Caki2 (cell line): Measurements from ENCODE around the gene SDHAF2. TPM values are rescaled to one million over a fixed set of nuclear protein-coding genes. Genes with fewer than 3 reads are reported as not detected.

Experiments
- DNase-seq: peaks from one replicate; pipeline ENCODE4 v3.0.0-alpha.2; 2015; ENCODE audit warnings: low read depth
- in situ Hi-C: cut with HindIII; loops from 2 replicates; pipeline ENCODE4 v1.10.0; 2016; ENCODE audit warnings: low sequenced_read_pairs, low pct_unique_long_range_greater_than_20kb, mixed read lengths
- total RNA-seq: library from RNA; depleted of rRNA; stranded (reverse); fragments of >200 nt; shearing (Covaris generic); gene quantifications from 2 replicates; pipeline ENCODE4 v1.2.3, GENCODE V29; 2014; ENCODE audit warnings: low replicate concordance; rRNA removed

Gene SDHAF2
- total RNA-seq, 1 experiment from 2014 or later: 25.1 TPM

DNA sequence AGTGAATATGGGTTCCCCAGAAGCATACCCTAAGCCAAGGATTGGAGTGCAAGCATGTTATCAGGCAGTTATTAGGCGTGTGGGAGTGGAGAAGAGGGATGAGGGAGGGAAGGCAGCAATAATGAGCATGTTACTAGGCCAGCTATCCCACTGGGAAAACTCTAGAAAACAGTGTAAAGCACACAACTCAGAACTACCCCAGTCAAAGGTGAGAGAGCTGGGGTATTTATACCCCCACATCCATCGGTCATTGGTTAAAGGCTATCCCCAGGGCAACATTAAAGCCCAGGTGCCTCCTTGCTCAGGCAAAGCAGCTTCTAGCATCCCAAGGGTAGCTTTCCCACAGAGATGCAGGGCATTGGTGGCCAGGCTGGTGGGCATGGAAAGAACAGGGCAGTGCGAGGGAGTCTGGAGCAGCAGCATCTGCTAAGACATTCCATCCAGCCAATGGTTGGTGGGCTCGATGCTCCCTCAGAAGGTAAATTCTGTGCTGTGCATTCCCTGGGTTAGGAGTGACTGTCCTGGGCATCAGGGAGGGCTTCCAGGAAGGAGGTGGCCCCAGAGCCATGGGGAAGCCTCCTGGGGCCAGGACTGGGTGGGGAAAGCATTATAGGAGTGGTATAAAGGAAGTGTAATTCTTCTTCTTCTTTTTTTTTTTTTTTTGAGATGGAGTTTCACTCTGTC, 57.6 kb downstream of the SDHAF2 start:
- DNase-seq: no peak
- in situ Hi-C loops: no loop called here

DNA sequence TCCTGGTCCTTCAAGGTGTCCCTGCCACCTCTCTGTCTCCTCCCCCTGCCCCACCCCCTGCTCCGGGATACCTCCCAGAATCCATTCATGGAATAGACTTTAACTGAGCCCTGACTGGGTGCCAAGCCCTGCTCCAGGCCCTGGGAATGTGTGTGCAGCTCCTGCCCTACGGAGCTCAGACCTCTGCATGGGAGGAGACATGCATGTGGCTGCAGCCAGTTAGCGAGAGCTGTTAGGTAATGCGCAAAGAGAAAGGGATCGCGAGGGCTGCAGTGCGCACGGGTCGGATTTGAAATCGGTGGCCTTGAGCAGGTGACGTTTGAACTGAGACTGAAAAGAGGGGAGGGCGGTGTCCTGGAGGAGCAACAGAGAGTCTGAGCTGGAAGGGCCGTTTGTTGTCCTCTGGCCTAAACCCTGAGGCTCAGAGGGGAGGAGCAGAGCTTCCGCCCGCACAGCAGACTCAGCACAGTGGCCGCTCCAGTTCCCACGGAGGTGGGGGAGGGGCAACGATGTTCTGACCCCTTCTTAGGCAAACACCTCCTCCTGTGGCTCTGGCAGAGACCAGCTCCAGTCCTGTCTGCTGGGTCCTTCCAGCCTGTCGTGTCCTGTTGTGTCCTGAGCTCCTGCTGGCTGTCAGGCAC, 58.8 kb downstream of the SDHAF2 start:
- DNase-seq: no peak

DNA sequence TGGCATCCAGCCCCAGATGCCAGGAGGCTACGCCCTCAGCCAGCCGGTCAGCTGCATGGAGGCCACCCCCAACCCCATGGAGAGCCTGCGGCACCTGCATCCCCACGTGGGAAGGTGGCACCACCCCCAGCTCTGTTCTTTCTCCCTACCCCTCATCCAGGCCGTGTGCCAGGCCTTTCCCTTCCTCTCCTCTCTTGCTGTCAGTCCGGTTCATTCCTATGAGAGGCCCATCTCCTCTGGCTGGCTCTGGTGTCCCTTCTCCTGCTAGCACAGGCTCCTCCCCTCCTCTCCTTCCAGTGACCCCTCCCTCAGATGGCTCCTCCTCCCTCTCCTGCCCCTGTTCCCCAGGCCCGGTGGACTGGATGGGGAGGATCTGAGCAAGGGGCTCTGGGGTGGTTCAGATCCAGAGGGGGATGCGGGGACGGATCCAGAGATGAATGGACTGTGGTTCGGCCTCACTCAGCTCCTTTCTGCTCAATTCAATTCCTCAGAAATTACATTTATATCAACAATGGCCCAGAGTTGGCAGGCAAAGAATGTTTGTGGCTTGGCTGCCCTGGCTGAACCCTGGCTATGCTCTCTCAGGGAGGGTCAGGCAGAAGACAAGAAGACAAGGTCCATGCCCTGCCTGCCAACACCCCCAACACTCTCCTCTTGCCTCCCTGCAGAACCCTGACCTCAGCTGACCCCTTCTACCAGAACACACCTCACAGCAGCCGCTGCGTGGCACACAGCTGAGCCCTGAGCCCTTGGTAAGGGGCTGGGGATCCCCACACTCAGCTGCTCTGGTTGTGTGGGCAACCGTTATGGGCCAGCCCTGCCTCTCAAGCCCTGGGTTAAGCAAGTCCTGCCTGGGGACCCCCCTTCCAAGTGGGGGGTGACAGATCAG, 60.2 kb downstream of the SDHAF2 start:
- in situ Hi-C loops: no loop called here

More for the DNA sequence above, 58.8 kb downstream of the SDHAF2 start:
- in situ Hi-C loops: no loop called here

DNA sequence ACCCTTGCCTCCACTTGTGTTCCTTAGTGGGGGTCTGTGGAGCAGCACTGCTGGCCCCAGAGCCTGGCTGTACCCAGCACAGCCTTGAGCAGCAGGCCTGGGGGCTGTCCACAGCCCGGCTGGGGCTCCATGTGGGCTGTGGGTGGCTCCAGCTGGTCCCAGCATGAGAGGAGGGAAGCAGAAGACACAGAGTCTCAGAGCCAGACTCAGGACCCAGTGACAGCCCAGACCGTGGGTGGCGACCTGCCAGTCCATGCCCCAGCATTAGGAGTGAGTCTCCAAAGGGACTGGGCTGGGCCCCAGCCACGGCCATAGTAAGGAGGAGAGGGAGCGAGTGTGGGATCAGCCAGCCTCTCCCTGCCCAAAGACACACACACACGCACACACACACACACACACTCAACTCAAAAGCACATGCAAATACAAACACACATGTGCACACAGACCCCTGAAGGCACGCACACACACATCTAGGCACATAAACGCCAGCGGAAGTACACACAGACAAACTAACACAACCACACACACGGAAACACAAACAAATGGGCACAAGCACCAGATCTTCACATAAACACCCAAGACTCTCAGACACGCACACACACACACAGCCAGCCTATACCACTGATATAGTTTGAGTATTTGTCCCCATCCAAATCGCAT, 61.9 kb downstream of the SDHAF2 start:
- no peak for DNase-seq
- in situ Hi-C loops: no loop called here

More for the DNA sequence above, 60.2 kb downstream of the SDHAF2 start:
- no peak for DNase-seq

DNA sequence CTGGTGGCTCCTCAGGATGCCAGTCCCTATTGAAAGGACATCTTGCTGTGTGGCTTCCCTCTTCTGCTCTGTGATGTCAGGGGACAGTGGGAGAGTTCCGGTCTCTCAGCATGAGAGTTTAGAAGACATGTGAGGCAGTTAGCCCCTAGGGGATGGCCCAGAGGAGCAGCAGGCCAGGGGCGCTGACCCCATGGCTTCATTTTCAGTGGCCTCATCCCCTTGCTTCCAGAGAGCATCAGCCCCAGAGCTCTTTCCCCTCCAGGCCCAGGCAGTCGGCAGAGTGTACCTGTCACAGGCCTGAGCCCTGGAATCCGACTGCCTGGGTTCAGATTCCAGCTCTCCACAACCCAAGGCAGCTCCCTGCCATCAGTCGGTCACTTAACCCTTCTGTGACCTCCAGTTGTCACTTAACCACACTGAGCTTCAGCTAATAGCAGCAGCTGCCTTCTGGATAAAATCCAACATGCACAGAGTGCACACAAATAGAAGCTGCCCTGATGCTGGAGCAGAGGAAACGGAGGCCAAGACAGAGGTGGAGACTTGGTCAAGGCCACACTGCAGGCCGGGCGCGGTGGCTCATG, 64.5 kb downstream of the SDHAF2 start:
- in situ Hi-C loops: no loop called here
- no peak for DNase-seq

DNA sequence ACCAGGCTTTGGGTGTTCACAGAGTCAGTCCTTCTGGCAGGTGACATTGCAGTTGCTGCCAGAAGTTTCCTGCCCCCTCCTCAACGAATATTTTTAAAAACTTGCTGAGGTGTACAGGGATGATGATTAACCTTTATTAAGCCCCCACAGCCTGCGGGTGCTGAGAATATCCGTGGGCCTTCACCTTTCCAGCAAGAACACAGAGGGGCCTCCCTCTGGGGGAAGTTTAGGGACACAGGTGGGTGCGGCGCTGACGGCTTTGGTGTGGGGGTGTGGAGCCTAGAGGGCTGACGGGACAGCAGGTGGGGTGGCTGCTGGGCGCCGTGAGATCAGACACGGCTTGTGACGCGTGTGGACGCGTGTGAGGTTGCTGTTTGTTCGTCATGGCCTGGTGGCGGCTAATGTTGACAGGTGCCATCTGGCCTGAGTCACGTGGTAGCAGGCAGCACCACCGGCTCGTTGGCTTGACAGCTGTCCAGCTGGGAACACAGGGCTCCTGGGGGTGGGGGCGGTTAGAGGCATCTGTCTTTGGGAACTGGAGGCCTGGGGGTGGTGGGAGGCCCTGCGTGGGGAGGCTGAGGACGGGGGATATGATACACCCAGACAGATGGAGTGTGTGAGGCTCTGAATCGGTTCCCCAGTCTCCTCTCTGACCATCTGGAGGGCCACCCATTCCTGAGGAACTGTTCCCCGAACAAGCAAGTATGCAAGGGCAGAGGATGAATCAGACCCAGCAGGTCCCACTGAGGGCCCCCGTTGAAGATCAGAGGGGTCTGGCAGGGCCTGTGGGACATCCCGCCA, 66.1 kb downstream of the SDHAF2 start:
- in situ Hi-C loops: no loop called here
- DNase-seq: no peak

Other genes with a start within 250 kb of the SDHAF2 start
- not detected in 2 replicates for gene PGA3, start 226.6 kb upstream of the SDHAF2 start, total RNA-seq
- gene PGA4, start 207.8 kb upstream of the SDHAF2 start, total RNA-seq: not detected in 2 replicates
- gene PGA5, start 188.9 kb upstream of the SDHAF2 start, total RNA-seq: not detected in 2 replicates
- not detected in 2 replicates for gene VWCE, start 134.8 kb upstream of the SDHAF2 start, total RNA-seq
- gene DDB1, start 97.0 kb upstream of the SDHAF2 start, total RNA-seq: 151 and 154 TPM in 2 replicates
- gene TKFC, start 96.9 kb upstream of the SDHAF2 start, total RNA-seq: 69.5 and 73.5 TPM in 2 replicates
- 56.1 and 59.9 TPM in 2 replicates for gene CYB561A3, start 68.2 kb upstream of the SDHAF2 start, total RNA-seq
- 13.2 and 31.3 TPM in 2 replicates for gene TMEM138, start 67.8 kb upstream of the SDHAF2 start, total RNA-seq
- 13.3 and 23.6 TPM in 2 replicates for gene TMEM216, start 37.5 kb upstream of the SDHAF2 start, total RNA-seq
- gene CPSF7, start 149 bp upstream of the SDHAF2 start, total RNA-seq: 24.5 and 44.8 TPM in 2 replicates
- gene LRRC10B, start 78.6 kb downstream of the SDHAF2 start, total RNA-seq: not detected in 2 replicates
- gene SYT7, start 151.0 kb downstream of the SDHAF2 start, total RNA-seq: 0.41 and 2.0 TPM in 2 replicates